Fibroblast of peridontal ligament (primary cell): Measurements from ENCODE around the gene OBSCN.

Experiments
- DNase-seq: peaks from one replicate; pipeline ENCODE4 v3.0.0-alpha.2; 2010; ENCODE audit errors: extremely low read depth

Gene OBSCN

DNA sequence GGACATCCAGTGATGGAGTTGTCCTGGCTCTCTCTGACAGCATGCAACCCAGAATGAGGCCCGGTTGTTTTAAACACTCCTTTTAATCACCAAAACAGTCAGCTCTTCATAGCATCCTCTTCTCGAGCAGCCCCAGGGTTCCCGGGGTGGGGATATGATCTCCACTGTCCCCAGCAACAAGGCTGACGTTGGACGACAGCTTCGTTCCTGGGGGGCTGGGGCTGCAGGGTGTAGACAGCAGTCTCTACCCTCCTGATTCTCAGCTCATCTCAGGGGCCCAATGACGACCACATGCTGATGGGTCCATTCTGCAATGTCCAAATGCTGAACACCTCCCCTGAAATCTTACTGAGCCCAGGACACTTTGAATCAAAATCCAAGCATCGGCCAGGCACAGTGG lies 171.8 kb downstream of the OBSCN start:
- no peak for DNase-seq

DNA sequence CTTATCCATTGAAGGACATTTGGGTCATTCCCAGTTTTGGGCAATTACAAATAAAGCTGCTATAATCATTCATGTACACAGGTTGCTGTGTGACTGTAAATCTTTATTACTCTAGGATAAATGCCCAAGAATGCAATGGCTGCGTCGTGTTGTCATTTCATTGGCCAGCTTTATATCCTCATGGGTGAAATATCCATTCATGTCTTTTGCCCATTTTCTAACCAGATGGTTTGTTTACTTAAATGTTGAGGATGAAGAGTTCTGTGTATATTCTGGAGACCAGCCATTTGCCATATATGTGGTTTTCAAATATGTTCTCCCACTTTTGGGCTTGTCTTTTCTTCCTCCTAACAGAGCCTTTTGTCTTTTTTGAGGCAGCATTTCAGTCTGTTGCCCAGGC lies 173.5 kb downstream of the OBSCN start:
- DNase-seq = peak; percentile 36

DNA sequence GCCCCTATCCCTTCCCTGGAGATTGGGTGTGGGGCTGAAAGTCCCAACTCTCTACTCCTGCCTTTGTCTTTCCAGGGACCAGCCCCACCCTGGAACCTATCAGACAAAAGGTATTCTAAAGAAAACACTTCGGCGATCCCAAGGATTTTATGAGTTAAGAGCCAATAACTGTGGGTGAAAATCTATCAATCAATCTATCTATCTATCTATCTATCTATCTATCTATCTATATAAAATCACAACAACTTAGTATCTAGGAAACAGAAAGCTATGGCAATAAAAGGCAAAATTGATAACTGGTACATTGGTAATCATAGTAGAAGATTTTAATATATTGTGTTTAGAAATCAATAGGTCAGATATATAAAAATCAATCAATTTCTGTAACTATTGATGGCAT lies 175.9 kb downstream of the OBSCN start:
- no peak for DNase-seq

DNA sequence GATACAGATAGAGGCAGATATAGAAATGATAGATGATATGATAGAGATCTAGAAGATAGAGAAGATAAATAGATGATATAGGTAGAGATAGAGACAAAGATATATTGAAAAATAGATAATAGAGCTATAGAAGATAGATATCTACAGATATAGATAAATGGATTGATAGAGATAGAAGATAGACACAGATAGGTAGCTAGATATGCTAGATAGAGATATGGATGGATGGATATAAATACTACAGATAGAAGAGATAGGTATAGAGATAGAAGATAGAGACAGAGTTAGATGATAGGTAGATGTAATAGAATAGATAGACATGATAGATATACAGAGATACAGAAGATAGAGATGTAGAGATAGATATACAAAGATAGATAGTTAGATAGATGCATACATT lies 177.4 kb downstream of the OBSCN start:
- no peak for DNase-seq

DNA sequence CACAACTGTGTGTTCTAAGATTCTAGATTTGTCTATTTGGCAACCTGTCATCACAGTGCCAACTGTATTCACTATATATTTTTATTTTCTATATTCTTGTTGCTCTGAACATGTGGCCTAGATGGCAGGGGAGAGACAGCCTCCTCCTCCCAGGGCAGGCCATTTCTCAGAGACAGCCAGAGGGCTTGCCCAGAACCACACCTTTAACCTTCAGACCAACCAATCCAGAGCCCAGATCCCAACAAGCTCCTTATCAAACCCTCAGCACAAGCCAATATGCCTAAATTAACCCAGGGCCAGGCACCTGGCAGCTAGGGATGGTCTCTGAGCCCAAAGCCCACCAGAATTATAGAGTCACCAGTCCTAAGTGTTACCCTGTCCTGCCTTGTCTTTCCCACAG lies 179.5 kb downstream of the OBSCN start:
- DNase-seq = no peak

DNA sequence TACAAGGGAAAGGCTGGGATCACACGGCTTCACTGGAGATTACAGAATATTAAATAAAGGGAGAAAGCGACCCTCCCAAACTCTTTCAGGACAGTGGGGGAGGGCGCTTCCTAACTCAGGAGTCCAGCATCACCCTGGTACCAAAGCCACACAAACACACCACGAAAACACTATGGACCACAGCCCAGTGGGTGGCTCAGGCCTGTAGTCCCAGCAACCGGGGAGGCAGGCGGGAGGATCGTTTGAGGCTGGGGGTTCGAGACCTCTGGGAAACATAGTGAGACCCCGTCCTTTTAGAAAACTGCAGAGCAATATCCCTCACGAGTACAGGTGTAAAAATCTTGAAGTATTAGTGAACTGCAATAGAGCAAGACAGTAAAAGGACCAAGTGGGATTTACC lies 182.8 kb downstream of the OBSCN start:
- DNase-seq = no peak

DNA sequence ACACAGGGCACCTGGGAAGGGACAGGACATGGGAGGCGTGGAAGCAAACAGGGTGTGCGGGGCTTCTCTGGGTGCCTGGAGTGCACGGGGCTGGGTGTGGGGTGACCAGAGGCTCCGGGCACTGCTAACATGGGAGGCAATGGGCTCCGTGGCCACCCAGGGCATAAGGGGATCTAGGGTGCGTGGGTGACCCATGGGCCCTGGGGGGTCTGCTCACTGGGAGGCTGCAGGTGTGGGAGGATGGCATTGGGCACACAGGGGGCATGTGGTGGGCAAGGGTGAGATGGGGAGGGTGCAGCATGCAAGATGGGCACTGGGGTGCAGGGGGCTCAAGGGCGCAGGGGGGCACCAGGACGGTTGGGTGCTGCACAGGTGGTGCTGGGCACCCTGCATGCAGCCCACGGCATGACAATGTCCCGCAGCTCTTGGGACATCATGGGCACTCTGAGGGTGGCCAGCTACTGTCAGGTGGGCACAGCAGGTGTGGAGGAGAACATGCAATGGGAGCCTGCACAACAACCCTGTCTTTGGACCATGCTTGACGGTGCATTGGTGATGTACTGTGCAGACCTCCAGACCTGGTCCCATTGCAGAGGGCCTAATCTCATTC lies 183.7 kb downstream of the OBSCN start:
- no peak for DNase-seq

DNA sequence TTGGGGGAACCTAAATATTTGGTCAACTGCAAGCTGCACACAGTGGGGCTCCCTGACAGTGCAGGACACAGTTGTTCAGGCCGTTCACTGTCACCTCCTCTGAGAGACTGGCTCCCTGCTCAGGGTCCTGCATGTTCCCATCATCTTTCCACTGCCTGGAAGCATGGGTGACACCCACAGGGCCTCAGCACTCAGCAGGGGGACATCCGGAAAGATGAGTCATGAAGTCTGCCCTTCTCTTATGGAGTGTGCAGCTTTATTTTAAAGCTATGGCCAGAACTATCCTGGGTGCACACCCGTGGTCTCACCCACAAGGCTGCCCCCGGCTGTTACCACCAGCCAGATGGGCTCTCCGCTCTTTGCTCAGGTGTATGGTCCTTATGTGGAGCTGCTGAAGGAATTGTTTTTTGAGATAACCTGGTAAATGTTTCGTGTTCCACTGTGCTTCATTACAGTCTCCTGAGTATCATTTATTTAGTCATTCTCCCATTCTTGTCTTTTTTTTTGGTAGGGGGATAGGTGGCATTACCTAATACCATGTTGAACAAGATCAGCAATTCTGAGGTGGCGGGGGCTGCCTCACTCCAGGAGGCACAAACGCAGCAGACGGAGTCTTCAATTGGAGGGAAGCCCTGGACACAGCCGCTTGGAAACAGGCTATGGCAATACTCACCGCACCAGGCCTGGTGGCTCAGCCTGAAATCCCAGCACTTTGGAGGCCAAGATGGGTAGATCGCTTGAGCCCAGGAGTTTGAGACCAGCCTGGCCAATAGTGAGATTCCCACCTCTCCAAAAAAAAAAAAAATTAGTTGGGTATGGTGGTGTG lies 184.5 kb downstream of the OBSCN start:
- DNase-seq = no peak

DNA sequence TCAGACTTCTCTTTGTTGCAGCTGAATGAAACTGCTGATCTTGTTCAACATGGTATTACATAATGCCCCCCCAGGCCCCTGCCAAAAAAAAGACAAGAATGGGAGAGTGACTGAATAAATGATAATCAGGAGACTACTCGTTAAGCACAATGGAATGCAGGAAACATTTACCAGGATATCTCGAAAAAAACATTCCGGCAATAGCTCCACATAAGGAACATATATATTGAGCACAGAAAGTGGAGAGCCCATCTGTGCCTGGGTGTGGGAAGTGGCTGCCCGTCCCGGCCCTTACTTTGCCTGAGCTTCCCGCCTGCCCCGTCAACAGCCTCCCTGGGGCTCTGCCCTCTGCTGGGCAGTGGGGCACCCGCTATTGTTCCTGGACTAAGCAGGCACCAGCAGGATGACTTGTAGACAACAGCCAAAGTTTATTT lies 185.4 kb downstream of the OBSCN start:
- peak; percentile 78 for DNase-seq

DNA sequence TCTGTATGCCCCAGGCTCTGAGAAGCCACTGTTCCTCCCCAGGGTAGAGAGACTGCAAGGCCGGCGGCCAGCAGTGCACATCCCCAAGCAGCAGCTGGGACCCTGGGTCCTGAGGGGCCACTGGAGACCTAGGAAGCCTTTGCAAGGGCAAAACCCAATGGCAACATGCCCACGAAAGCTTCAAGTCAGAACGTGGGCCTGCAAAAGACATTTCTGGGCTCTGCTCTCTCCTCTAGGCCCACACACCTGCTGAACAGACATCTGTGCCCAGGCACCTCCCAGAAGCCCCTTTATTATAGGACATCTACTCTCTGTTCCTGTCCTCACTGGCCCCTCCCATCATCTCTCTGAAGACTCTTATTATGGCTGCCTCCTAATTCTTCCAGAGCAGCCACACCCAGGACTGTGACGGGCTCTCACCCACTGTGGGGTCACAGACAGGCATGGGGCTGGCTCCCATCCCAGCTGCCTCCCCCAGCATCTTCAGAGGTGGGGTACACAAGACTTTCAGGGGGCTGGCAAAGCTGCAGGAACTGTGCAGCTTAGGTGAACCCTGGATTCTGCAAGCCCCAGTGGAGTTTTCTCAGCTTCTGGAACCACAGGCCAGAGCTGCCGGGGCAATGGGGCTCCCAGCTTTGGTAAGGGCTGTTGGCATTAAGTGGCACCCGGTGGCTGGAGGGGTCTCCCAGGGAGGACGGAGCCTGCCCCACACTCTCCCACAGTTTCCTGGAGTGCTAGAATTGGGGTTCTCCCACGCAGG lies 186.1 kb downstream of the OBSCN start:
- DNase-seq = no peak

DNA sequence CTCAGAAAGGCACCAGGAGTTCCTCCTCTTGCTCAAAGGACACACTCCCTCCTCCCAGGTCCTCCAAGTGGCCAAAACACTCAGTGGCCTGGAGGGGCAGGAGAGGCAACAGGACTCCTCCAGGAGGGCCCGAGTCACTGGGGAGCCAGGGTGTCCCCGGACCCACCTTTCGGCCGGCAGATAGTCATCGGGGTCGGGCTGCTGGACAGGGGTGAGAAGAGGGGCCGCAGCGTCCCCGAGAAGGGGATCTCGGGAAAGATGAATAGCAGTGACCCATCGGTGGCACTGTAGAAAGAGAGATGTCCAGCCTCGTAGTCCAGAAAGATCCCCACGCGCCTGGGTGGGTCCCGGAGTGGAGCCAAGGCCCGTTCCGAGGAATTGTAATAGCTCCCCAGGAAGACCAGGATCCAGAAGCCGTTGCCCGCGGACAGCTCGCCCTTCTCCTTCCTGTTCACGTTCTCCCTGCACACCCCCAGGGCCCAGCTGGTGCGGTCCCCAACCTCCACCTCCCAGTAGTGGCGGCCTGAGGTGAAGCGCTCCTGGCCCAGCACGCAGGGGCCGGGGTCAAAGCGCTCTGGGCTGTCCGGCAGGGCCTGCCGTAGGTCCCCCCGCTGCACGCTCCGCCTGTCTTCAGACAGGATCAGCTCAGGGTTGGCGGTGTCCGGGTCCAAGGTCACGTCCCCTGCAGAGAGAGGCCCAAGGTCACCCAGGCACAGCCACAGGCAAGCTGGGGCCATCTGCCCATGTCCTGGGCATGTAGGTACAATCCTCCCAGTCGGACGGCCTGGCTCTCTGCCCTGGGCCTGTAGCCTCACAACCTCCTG lies 186.9 kb downstream of the OBSCN start:
- no peak for DNase-seq

DNA sequence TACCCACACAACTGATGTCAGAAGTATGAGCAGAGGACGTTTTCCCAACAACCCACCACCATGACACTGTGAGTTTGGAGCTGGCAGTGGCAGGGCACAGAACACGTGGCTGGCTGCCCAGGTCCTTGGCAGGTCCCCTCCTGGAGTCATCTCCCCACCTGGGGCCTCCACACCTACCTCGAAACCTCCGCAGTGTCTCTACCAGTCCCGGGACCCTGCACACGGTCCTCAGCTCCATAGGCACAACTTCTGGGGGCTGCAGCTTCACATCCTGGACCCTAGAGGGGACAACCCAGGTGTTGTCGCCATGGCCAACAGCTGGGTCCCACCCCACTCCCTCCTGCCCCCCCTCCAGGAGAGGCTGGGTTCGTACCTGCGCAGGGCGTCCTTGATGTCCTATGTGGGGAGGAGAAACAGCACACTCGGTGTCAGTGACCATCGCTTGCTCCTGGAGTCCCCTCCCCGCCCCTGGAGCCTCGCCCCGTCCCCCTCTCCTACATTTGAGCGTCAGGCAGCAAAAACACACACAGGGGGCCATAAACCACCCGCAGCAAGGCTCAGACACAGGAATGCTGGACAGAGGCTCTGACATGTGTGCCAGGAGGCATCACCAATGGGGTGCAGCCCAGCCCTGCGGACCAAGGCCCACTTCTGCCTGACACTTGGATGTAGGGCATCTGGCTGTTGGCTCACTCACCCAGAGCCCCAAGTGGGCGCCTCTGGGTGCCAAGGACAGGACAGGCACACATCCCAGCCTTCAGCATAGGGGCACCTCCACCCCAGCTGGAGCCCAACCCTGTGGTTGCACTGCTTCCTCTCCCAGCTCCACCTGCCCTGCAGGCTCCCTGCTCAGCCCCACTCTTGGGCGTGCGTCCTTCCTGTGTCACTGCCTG lies 189.2 kb downstream of the OBSCN start:
- no peak for DNase-seq

DNA sequence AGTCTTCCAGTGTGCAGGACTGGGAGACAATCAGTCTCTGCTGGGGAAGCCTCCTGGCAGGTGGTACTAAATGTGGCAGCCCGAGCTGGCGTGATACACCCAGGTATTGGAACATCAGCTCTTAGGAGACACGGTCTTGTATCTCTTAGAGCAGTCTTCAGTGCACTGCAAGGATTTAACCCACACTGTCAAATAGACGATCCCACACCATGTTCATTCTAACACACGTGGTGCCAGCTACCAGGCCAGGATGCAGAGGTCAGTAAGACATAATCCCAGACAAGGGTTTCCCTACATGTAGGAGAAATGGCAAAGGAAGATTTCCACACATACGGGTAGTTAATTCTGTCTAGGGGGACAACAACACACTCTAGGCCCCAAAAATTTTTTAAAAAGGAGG lies 190.1 kb downstream of the OBSCN start:
- DNase-seq = no peak

DNA sequence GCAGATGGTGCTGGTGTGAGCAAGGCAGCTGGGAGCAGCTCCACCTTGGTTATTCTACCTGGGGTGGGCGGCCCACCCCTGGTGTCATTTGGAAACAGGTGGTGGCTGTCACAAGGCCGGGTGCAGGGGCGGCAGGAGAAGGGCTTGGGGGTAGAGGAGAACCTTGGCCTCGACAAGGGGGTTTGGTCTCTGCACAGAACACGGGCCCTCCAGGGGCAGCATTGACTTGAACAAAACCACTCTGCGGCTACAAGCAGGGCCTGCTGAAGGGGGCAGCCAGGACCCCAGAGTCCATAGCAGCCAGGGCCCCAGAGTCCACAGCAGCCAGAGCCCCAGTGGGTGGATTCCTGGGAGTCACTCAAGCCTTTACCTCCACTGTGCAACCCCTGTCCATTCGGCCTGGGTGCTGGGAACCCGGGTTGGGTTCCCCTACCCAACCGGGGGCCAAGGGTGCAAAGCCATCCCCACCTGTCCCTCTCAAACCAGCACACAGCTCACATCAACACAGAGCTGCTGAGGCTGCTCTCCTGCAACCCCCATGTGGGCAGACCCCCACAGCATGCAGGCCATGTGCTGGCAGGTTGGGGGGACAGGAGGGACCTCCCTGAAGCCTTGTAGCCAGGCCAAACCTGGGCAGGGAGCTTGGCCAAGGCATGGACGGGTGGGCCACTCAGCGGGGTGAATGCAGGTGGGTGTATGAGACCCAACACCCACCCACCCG lies 191.1 kb downstream of the OBSCN start:
- no peak for DNase-seq

DNA sequence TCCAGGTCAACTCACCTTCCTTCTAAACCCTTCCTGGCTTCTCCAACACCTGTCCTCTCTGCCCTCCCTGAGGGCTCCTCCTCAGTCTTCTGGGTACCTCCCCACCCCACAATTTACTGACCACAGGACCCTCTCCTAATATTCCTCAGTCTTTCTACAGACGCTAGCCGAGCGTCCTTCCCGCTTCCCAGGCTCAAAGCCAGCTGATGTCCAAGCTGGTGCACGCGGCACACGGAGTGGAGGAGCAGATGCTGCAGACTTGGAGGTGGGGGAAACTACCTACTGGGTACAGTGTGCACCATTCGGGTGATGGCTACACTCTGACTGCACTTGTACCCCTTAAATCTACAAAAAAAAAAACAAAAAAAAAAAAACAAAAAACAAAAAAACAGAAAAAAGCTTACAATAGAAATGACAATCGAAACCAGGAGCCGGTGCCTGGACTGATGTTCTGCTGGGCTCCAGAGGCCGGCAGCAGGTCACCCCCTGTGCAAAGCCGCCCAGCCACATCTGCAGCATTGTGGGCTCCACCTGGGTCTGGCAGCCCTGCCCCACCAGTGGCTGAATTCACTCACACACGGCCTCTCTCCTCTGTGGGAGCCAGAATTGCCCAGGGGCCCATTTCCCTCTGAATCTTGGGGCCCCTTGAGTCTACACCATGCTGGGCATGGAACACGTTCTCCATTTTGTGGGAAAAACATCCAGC lies 191.8 kb downstream of the OBSCN start:
- DNase-seq = no peak

DNA sequence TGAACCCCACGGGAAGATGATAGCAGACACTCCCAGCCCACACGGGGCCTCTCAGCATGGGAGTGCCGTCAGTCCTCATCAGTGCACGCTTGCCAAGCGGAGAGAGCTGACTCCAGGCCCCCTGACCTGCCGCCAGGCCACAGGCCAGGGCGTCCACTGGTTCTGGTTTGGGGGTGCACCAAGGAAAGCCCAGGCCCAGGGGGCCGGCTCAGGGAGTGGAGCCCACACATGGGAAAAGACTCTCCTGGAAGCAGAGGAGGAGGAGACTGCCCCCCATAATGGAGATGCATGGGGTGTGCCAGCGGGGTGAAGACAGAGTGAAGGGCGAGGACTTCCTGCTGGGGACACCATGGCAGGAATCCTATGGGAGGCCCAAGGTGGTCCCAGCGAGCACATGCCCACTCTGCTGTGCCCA lies 192.4 kb downstream of the OBSCN start:
- DNase-seq = no peak

DNA sequence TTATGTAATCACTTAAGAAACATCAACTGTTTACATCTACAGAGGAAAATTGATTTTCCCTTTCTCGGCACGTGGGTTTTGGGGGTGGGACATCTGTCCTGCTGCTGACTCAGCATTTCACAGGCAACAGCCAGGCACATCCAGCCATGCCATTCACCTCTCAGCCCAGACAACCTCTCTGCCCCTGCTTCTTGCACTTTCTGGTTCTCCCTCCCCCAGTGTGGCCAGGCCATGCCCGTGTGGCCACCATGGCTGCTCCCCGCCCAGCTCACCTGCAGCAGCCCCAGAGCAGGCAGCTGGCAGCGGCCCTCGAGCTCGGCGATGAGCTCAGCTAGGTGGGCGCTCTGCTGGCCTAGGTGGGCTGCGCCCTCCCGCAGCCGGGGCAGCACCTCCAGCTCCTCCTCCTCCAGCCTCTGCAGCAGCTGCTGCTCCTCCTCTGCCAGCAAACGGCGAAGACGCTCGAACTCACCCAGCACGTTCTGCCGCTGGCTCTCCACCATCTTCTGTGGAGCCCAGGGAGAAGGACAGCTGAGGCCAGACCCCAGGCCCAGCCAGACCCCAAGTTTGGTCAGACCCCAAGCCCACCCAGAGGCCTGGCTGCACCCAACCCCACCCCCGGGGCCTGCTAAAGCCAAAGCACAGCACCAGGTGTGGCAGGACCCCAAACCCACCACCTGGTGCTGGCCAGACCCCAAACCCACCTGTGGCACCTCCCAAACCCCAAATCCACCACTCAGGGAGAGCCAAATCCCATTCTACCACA lies 193.0 kb downstream of the OBSCN start:
- no peak for DNase-seq

DNA sequence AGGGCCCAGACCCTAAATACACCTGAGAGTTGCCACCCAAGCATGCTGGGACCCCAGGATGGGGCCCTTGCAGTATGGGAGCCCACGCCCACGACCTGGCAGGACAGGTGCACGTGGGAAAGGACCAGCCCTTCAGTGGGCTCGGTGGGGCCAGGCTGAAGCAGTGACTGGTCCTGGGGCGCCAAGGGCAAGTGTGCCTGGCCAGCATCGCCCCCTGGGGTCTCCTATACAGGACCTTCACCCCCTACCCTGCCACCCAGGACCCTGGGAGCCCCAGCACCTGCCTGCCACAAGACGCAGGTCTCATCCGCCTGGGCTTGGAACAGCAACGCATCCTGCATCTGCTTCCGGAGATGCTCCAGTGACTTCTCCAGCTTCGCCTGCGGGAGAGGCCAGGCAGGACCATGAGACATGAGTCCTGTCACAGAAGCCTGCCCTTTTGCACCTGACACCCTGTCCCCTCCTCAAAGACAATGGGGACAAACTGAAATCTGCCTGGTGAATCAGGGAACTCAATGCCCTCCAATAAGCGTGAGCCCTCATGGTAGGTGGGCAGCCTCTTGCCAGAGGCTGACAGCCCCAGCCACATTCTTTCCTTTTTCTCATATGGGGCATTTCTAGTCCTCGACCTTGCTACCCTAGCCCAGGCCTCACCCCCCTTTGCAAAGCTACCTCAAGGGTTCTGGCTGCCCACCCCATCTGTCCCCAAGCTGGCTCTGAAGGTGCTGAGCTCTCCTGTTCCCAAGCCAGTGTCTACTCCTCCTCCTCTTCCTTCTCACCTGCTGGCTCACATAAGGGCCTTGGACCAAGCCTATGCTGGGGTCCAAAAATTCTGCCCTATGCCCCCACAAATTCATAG lies 194.2 kb downstream of the OBSCN start:
- DNase-seq = no peak
